HG03103 (cell line): ENCODE results near the gene NGF.

ENCODE experiments used
- ATAC-seq: cut with Tn5 transposase; IDR thresholded peaks from one replicate; pipeline ENCODE4 v1.9.1; 2021; ENCODE audit warnings: low read depth; ENCODE audit not compliant: unreplicated experiment

The NGF gene

GRCh38 chr1:115241309-115241708 is 96.7 kb downstream of the NGF start:
- no peak for ATAC-seq

- ATAC-seq = no peak
Observed at GRCh38 chr1:115240297-115240696, 97.8 kb downstream of the NGF start.

GRCh38 chr1:115239426-115239825 is 98.6 kb downstream of the NGF start:
- ATAC-seq = no peak

GRCh38 chr1:115239148-115239422 is 99.0 kb downstream of the NGF start:
- ATAC-seq = no peak

- no peak for ATAC-seq
Observed at GRCh38 chr1:115238336-115239147, 99.5 kb downstream of the NGF start.

GRCh38 chr1:115237507-115237906 is 100.5 kb downstream of the NGF start:
- ATAC-seq = no peak

- ATAC-seq = no peak
Observed at GRCh38 chr1:115237023-115237422, 101.0 kb downstream of the NGF start.
